Measurements from ENCODE around the gene IMP4. TPM values are rescaled to one million over a fixed set of nuclear protein-coding genes. Genes with fewer than 3 reads are reported as not detected.

IMP4 gene
- total and polyA plus RNA-seq, 7 donors, result 74.4 to 270 (median 118) TPM

DNA sequence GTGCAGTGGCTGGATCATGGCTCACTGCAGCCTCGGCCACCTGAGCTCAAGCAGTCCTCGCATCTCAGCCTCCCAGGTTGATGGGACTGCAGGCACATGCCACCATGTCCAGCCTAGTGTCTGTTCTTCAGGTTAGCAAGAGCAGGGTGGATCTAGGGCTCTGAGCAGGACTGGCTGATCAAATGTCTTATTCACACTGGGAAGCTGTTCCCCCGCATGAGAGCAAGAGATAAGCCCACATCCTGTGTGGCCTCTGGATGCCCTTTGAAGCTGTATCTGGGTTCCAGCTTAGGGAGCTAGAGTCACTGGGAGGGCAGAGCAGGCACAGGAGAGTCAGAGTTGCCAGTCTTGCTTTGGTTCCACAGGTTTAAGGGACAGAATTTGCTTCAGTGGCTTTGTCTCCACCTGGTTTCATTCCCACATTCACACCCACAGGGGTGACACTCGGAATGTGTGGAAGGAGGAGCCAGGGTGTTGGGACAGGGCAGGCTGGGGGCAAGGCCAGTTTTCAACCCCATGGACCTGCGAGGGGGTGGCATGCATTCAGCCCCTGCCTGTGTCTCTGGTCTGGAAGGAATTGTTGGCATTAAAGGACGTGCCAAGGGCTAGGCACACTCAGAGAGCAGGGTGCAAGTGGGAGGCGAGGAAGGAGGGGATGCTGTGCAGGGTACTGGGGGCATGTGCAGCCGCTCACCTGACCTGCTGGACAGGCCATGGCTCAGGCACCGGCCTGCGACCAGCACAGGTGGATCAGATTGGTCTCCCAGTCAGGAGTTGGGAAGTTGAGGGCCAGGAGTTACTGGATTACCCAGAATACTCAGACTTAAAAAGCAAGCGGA lies 37.6 kb downstream of the IMP4 start:
- Histone ChIP-seq H3K36me3 (ENCODE audit: insufficient read depth in 1 of 2, low read depth in 1 of 2) (no peaks in the 10 kb centered on the region), H3K9me3 (no peaks in the 10 kb centered on the region), H3K27me3 (ENCODE audit: insufficient read depth in 3 of 3, low read length in 2 of 3) (no peaks in the 10 kb centered on the region), H3K4me3 (no peak overlapping the region), H3K27ac (no peak overlapping the region), H3K4me1 (no peaks in the 10 kb centered on the region)
- TF ChIP-seq CTCF (IDR thresholded peaks at IDR 0.05), result no peak
- no peak for ATAC-seq
- no peak for DNase-seq
- intact Hi-C loops (cut with DNase I), result no loop called here
- 90 to 92% (median 91%) methylated on average over 11 of the region's 11 CpGs for WGBS, 3 donors

DNA sequence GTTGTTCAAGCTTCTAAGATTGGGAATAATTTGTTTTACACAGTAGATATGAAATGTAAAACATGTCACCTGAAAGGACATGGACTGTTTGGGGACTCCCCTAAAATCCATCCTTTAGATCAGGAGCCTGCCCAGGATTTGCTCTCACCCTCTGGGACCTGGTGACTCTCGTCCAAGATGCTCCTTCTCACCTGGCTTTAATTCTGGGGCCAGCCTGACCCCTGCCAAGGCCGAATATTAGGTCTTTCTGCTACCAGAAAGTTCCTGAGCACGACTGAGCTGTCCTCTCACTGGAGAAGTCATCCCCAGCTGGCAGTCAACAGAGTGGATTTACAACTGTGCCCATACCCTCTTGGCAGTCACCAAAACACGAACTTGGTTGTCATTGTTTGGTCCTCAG lies 38.4 kb downstream of the IMP4 start:
- intact Hi-C loops (cut with DNase I), result no loop called here
- no peak for TF ChIP-seq CTCF (IDR thresholded peaks at IDR 0.05)

DNA sequence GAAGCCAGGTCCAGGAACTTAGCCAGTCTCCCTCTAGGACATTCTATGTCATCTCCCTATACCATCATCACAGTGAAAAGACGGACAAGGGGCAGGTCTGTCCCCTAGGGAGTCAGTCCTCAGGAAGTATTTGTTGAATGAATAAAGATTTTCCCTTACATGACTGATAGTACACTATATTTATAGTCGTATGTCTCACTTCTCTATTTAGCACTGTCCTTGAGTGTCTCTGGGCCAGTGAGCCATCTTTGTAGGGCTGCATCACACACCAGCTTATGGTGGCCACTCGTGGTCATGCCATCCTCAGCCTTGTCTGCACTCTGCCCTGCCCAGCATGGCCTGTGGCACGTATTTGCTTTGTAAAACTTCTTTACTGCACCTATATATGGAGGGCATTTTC lies 38.9 kb downstream of the IMP4 start:
- intact Hi-C loops (cut with DNase I), result no loop called here
- no peak for TF ChIP-seq CTCF (IDR thresholded peaks at IDR 0.05)
- no peak for ATAC-seq
- no peak overlapping the region for H3K4me3 ChIP-seq
- H3K9me3 ChIP-seq, result no peaks in the 10 kb centered on the region
- no peak for DNase-seq
- WGBS, 3 donors, result 79 to 83% (median 80%) methylated on average over 4 of the region's 4 CpGs
- H3K4me1 ChIP-seq, result no peaks in the 10 kb centered on the region
- no peaks in the 10 kb centered on the region for H3K27me3 ChIP-seq (ENCODE audit: insufficient read depth in 3 of 3, low read length in 2 of 3)
- no peak overlapping the region for H3K27ac ChIP-seq
- H3K36me3 ChIP-seq (ENCODE audit: insufficient read depth in 1 of 2, low read depth in 1 of 2), result no peaks in the 10 kb centered on the region

More for the DNA sequence above, 38.4 kb downstream of the IMP4 start:
- Histone ChIP-seq H3K4me1 (no peaks in the 10 kb centered on the region), H3K9me3 (no peaks in the 10 kb centered on the region), H3K27me3 (ENCODE audit: insufficient read depth in 3 of 3, low read length in 2 of 3) (no peaks in the 10 kb centered on the region), H3K36me3 (ENCODE audit: insufficient read depth in 1 of 2, low read depth in 1 of 2) (no peaks in the 10 kb centered on the region), H3K27ac (no peak overlapping the region), H3K4me3 (no peak overlapping the region)
- 70 to 74% (median 74%) methylated on average over 4 of the region's 4 CpGs for WGBS, 3 donors
- ATAC-seq (no peak), DNase-seq (no peak)

DNA sequence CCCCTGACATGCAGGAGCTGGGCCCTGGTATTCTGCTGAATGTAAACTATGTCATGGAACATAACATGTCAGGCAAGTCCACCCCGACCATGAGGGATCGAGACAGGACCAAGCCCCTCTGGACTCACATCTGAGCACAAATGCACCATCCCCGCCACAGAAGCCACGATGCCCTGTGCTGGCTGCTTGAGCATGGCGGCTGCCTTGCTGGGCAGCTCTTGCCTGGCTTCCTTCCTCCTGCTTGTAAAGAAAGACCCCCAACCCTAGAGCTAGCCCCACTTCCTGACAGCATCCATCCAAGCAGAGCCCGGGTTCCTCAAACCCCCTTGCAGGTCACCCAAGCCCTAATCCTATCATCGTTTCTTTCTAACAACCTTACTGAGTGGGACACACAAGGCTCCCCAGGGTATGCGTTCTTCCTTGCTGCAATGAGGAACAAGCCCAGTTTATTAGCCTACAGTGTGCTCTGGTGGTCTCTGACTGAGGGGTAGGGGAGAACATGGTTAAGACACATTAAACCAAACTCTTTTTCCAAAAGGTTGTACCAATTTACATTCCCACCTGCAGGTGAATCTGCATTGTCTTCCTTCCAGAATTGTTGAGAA lies 39.7 kb downstream of the IMP4 start:
- intact Hi-C loops (cut with DNase I), result no loop called here
- no peak for TF ChIP-seq CTCF (IDR thresholded peaks at IDR 0.05)
- H3K9me3 ChIP-seq, result no peaks in the 10 kb centered on the region
- no peak overlapping the region for H3K4me3 ChIP-seq
- ATAC-seq, result no peak
- no peaks in the 10 kb centered on the region for H3K27me3 ChIP-seq (ENCODE audit: insufficient read depth in 3 of 3, low read length in 2 of 3)
- no peaks in the 10 kb centered on the region for H3K4me1 ChIP-seq
- H3K36me3 ChIP-seq (ENCODE audit: insufficient read depth in 1 of 2, low read depth in 1 of 2), result no peaks in the 10 kb centered on the region
- no peak for DNase-seq
- WGBS, 3 donors, result 94 to 97% (median 96%) methylated on average over 8 of the region's 8 CpGs
- no peak overlapping the region for H3K27ac ChIP-seq
